Transverse colon (tissue), 4 donors: ENCODE measurements around the gene ATG16L1.

Source experiments
- EP300 ChIP-seq: sonication (generic); formaldehyde crosslinking; IDR thresholded peaks from one replicate; pipeline ENCODE4 v1.6.1; 2017; ENCODE audit warnings: antibody characterized with exemption, low read depth
- POLR2A ChIP-seq: fragments of 450-650 bp; IDR thresholded peaks from one replicate; pipeline ENCODE4 v1.6.1; 2016; ENCODE audit warnings: antibody characterized with exemption, mild to moderate bottlenecking, moderate library complexity
- POLR2AphosphoS5 ChIP-seq, 3 donors: sonication (generic); formaldehyde crosslinking; IDR thresholded peaks; one replicate each; pipeline ENCODE4 v1.6.1; 2016; ENCODE audit warnings: antibody characterized with exemption in 3 of 3
- TF ChIP-seq, protein P1 (sequence below), 5 experiments: fragments of 200-600 bp in 3 of 5; fragments of 450-650 bp in 2 of 5; sonication (generic) in 3 of 5; IDR thresholded peaks; 1 replicate in 2 of 5; 2 replicates in 3 of 5; pipeline ENCODE4 v1.5.1; 2016 to 2017; ENCODE audit warnings: antibody characterized with exemption in 5 of 5, inconsistent platforms in 3 of 5, mild to moderate bottlenecking in 2 of 5, moderate library complexity in 1 of 5

DNA sequence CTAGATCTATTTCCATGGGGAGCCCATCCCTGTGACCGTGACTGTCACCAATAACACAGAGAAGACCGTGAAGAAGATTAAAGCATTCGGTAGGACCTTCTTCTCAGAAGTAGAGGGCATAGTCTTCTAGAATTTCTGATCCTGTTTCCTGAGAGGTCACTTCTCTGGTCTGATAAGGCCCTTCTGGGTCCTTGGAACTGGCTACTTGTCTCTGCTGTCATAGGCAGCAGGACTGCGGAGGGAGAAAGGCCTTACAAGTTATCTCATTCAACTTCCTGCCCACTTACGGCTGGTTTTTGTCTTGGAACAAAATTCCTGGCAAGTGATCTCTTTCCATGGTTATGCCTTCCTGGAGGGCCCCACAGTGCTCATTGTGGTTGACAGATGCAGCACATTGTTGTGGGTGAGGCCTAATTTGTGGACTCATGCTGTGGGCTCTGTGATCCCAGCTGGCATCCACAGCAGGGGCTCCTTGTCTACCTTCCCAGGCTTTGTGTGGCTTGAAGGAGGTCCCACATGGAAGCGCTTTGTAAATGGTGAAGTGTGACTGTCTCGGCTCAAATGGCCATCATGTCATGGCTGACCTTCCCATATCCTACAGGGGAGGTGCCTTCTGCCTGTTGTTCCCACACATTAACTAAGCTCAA is 78.1 kb downstream of the ATG16L1 start:
- TF ChIP-seq POLR2AphosphoS5 (IDR thresholded peaks at IDR 0.05), result no peak
- TF ChIP-seq, protein P1, sequence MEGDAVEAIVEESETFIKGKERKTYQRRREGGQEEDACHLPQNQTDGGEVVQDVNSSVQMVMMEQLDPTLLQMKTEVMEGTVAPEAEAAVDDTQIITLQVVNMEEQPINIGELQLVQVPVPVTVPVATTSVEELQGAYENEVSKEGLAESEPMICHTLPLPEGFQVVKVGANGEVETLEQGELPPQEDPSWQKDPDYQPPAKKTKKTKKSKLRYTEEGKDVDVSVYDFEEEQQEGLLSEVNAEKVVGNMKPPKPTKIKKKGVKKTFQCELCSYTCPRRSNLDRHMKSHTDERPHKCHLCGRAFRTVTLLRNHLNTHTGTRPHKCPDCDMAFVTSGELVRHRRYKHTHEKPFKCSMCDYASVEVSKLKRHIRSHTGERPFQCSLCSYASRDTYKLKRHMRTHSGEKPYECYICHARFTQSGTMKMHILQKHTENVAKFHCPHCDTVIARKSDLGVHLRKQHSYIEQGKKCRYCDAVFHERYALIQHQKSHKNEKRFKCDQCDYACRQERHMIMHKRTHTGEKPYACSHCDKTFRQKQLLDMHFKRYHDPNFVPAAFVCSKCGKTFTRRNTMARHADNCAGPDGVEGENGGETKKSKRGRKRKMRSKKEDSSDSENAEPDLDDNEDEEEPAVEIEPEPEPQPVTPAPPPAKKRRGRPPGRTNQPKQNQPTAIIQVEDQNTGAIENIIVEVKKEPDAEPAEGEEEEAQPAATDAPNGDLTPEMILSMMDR (IDR thresholded peaks at IDR 0.05), result no peak
- TF ChIP-seq POLR2A, result no peak
- TF ChIP-seq EP300, result no peak
